ENCODE data around the gene SEPTIN7. TPM values are rescaled to one million over a fixed set of nuclear protein-coding genes. Genes with fewer than 3 reads are reported as not detected.

The SEPTIN7 gene
- total and polyA plus RNA-seq, 2 donors from 2014 or later: 125 to 189 TPM

DNA sequence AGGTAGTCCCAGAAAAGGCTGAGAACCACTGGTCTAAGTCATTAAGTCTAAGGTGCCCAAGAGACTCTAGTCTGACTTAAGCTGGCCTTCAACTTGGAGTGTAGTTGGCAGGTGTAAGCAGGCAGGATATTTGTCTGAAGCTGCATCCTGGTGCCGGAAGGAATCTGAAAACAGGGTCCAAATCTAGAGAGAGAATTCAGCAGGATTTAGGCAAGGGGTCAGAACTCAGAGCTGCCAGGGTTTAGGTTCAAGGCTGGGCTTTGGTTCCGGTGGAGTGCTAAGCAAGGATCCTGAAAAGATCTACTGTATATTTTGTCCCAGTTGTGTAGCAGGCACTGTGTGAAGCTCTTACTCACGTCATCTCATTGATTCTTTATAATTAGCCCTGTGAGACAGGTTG lies 16.5 kb upstream of the SEPTIN7 start:
- TF ChIP-seq, protein P1, sequence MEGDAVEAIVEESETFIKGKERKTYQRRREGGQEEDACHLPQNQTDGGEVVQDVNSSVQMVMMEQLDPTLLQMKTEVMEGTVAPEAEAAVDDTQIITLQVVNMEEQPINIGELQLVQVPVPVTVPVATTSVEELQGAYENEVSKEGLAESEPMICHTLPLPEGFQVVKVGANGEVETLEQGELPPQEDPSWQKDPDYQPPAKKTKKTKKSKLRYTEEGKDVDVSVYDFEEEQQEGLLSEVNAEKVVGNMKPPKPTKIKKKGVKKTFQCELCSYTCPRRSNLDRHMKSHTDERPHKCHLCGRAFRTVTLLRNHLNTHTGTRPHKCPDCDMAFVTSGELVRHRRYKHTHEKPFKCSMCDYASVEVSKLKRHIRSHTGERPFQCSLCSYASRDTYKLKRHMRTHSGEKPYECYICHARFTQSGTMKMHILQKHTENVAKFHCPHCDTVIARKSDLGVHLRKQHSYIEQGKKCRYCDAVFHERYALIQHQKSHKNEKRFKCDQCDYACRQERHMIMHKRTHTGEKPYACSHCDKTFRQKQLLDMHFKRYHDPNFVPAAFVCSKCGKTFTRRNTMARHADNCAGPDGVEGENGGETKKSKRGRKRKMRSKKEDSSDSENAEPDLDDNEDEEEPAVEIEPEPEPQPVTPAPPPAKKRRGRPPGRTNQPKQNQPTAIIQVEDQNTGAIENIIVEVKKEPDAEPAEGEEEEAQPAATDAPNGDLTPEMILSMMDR (IDR thresholded peaks at IDR 0.05; ENCODE audit: borderline replicate concordance, extremely low read depth, insufficient read depth): no peak
- DNase-seq (no peak), FAIRE-seq (no peak)
- H3K9ac ChIP-seq (ENCODE audit: low read length in 3 of 3): no peak overlapping the region
- intact Hi-C loops (cut with DNase I): no loop called here
- H3K36me3 ChIP-seq (ENCODE audit: control insufficient read depth in 2 of 3, insufficient read depth in 3 of 3, low read length in 3 of 3): peaks cover 0 to 2% (median 0%) of the 10 kb centered on the region in 3 donors
- H3K9me3 ChIP-seq (ENCODE audit: control insufficient read depth in 2 of 3, insufficient read depth in 1 of 3, low read length in 3 of 3): no peaks in the 10 kb centered on the region
- H3K4me3 ChIP-seq (ENCODE audit: low read length in 3 of 3): no peak overlapping the region
- no peak overlapping the region for H3K27ac ChIP-seq (ENCODE audit: low read depth in 2 of 2, low read length in 2 of 2)
- no peaks in the 10 kb centered on the region for H3K27me3 ChIP-seq (ENCODE audit: control insufficient read depth, insufficient read depth, low read length)
- H3K4me1 ChIP-seq (ENCODE audit: control insufficient read depth in 2 of 3, insufficient read depth in 2 of 3, low read depth in 1 of 3, low read length in 3 of 3): no peaks in the 10 kb centered on the region

DNA sequence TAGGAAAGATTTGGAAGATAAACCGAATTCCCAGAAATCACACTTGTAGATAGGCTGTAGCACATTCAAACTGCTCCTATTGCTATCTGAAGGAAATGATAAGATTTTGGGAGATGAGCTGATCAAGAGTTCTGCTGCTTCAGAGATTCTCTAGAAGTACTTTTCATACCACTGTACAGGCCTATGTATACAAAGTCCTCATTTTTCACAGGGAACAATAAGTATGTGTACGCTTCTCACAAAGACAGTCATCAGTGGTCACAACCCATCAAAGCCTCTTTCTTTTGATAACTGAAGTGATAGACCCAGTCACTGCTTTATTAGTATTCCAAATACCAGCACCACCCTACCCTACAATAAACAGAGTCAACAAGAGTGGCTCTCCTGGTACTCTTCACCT lies 15.6 kb upstream of the SEPTIN7 start:
- Histone ChIP-seq H3K4me3 (ENCODE audit: low read length in 3 of 3) (no peak overlapping the region), H3K27ac (ENCODE audit: low read depth in 2 of 2, low read length in 2 of 2) (no peak overlapping the region), H3K27me3 (ENCODE audit: control insufficient read depth, insufficient read depth, low read length) (no peaks in the 10 kb centered on the region), H3K4me1 (ENCODE audit: control insufficient read depth in 2 of 3, insufficient read depth in 2 of 3, low read depth in 1 of 3, low read length in 3 of 3) (no peaks in the 10 kb centered on the region), H3K36me3 (ENCODE audit: control insufficient read depth in 2 of 3, insufficient read depth in 3 of 3, low read length in 3 of 3) (peaks cover 0 to 2% (median 0%) of the 10 kb centered on the region in 3 donors), H3K9ac (ENCODE audit: low read length in 3 of 3) (no peak overlapping the region), H3K9me3 (ENCODE audit: control insufficient read depth in 2 of 3, insufficient read depth in 1 of 3, low read length in 3 of 3) (no peaks in the 10 kb centered on the region)
- TF ChIP-seq, protein P1 (IDR thresholded peaks at IDR 0.05; ENCODE audit: borderline replicate concordance, extremely low read depth, insufficient read depth): no peak
- FAIRE-seq (no peak), DNase-seq (no peak)
- intact Hi-C loops (cut with DNase I): no loop called here

GRCh38 chr7:35787925-35788324 lies 12.9 kb upstream of the SEPTIN7 start:
- H3K4me3 ChIP-seq (ENCODE audit: low read length in 3 of 3): no peak overlapping the region
- H3K4me1 ChIP-seq (ENCODE audit: control insufficient read depth in 2 of 3, insufficient read depth in 2 of 3, low read depth in 1 of 3, low read length in 3 of 3): peaks cover 0 to 5% (median 2%) of the 10 kb centered on the region in 3 donors
- H3K9me3 ChIP-seq (ENCODE audit: control insufficient read depth in 2 of 3, insufficient read depth in 1 of 3, low read length in 3 of 3): no peaks in the 10 kb centered on the region
- intact Hi-C loops (cut with DNase I): no loop called here
- DNase-seq: no peak
- H3K27me3 ChIP-seq (ENCODE audit: control insufficient read depth, insufficient read depth, low read length): no peaks in the 10 kb centered on the region
- H3K9ac ChIP-seq (ENCODE audit: low read length in 3 of 3): no peak overlapping the region
- TF ChIP-seq, protein P1 (IDR thresholded peaks at IDR 0.05; ENCODE audit: borderline replicate concordance, extremely low read depth, insufficient read depth): no peak
- H3K36me3 ChIP-seq (ENCODE audit: control insufficient read depth in 2 of 3, insufficient read depth in 3 of 3, low read length in 3 of 3): peaks cover 0 to 2% (median 0%) of the 10 kb centered on the region in 3 donors
- FAIRE-seq: no peak
- no peak overlapping the region for H3K27ac ChIP-seq (ENCODE audit: low read depth in 2 of 2, low read length in 2 of 2)

DNA sequence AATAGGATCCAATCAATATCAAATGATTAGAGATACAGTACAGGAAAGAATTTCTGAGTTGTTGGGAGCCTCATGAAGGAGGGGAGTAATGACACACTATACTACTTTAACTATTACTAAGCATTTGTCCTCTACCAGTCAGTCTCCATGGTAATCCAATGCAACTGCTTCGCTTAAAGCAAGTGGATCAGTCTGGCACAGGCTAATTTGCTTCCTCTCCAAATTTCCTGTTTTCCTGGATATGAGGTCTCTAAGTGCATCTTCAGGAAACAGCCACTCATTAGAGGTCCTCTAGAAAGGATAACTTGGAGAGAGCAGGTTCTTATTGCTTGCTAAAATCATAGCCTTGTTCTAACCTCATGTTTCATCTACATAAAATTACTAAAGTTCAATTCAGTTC lies 8.4 kb upstream of the SEPTIN7 start:
- intact Hi-C loops (cut with DNase I): no loop called here
- DNase-seq (peak in 1 of 5 donors; percentile 12), FAIRE-seq (no peak)
- H3K9ac ChIP-seq (ENCODE audit: low read length in 3 of 3): no peak overlapping the region
- no peaks in the 10 kb centered on the region for H3K9me3 ChIP-seq (ENCODE audit: control insufficient read depth in 2 of 3, insufficient read depth in 1 of 3, low read length in 3 of 3)
- H3K4me3 ChIP-seq (ENCODE audit: low read length in 3 of 3): no peak overlapping the region
- H3K4me1 ChIP-seq (ENCODE audit: control insufficient read depth in 2 of 3, insufficient read depth in 2 of 3, low read depth in 1 of 3, low read length in 3 of 3): peaks cover 0 to 7% (median 3%) of the 10 kb centered on the region in 3 donors
- no peak overlapping the region for H3K27ac ChIP-seq (ENCODE audit: low read depth in 2 of 2, low read length in 2 of 2)
- TF ChIP-seq, protein P1 (IDR thresholded peaks at IDR 0.05; ENCODE audit: borderline replicate concordance, extremely low read depth, insufficient read depth): no peak
- peaks cover 0 to 2% (median 0%) of the 10 kb centered on the region in 3 donors for H3K36me3 ChIP-seq (ENCODE audit: control insufficient read depth in 2 of 3, insufficient read depth in 3 of 3, low read length in 3 of 3)
- H3K27me3 ChIP-seq (ENCODE audit: control insufficient read depth, insufficient read depth, low read length): no peaks in the 10 kb centered on the region

All from kidney (tissue), 14 donors.